ENCODE results near the gene HEXD.

The HEXD gene

DNA sequence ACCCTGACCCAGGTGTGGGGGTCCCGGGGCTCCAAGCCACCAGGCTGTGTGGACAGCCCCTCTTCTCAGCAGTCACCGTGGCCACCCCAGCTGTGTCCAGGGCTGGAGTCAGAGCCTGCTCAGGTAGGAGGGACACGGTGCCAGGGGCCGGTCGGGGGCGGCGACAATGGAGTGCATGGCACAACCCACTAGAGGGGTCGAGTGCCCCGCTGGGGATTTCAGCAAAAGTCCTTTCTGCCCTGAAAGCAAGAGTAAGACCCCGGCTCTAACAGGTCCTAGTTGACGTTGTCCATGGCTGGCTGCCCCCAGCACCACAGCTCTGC, 35.3 kb upstream of the HEXD start:
- DNase-seq (ENCODE audit: low read depth) = no peak

DNA sequence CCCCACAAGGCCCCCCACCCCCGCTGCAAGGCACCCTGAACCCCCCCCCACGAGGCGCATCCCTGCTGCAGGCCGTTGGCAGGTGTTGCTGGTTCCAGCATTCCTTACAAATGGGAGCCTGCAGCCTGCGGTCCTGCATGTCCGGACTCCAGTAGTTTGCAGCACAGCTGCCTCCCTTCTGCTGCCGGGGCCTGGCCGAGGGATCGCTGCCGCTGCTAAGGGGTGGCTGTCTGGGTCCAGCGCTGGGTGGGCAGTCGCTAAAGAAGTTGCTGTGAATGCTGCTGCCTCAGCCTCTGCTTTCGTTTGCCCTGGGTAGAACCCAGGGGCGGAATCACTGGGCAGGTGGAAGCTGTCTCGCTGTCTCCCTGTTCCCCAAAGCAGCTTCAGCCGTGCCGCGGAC, 34.7 kb upstream of the HEXD start:
- DNase-seq (ENCODE audit: low read depth) = no peak

DNA sequence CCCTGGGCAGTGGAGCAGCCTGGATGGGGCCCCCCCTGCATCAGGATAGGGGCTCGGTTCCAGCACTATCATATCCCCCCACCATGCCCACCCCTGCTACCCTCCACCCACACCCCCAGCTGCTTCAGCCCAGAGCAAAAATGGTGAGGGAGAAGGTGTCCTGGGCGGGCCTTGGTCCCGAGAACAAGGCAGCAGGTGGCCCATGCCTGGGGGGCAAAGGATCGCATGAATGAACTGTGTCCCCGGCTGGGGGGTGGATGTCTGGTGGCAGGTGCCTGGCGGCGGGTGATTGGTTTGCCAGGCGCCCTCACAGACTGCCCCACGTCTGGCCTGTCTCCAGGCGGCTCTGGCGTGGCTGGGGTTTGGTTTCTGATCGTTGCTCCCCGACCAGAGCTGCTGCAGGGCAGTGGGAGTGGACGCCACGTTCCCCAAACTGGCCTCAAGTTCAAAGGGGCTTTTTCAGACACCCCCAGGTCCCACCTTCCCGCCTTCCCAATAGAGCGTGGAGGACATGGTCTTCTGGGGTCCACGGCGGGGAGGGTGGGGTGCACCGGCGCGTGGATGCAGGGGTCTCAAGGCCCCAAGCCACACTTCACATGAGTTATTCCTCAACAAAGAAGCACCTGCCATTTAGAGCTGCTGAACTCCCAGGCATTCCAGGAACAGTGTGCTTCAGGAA, 34.0 kb upstream of the HEXD start:
- no peak for DNase-seq (ENCODE audit: low read depth)

DNA sequence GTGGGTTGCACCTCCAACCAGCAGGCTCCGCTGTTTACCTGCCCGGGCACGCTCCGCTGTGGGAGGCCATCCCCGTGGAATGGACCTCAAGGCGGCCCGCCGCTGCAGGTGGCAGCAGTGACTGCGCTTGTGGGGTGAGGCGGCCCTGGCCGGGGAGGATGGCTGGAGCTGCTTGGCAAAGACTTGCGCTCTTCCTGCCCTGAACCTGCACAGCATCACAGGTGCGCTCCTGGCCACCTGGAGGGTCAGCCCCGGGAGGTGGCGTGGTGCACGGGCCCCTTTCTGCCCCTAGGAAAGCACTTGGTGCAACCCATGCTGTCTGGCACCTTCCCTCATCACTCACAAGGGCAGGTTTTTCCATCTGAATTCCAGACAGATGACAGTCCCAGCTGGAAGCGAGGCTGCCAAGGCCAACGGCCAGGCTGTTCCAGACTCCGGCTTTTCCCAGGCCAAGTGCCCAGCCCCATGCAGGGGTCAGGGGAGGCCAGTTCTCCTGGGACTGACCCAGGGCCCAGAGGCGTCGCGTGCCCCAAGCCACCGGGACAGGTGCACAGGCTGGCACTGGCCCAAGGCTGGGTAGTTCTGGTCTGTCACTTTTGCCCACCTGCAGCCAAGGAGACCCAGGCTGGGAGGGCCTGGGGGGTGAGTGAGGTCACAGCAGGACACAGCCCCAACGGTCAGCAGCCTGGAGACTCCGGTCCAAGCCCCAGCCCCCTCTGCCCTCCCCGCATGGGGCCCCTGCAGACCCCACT, 33.2 kb upstream of the HEXD start:
- DNase-seq (ENCODE audit: low read depth) = no peak

DNA sequence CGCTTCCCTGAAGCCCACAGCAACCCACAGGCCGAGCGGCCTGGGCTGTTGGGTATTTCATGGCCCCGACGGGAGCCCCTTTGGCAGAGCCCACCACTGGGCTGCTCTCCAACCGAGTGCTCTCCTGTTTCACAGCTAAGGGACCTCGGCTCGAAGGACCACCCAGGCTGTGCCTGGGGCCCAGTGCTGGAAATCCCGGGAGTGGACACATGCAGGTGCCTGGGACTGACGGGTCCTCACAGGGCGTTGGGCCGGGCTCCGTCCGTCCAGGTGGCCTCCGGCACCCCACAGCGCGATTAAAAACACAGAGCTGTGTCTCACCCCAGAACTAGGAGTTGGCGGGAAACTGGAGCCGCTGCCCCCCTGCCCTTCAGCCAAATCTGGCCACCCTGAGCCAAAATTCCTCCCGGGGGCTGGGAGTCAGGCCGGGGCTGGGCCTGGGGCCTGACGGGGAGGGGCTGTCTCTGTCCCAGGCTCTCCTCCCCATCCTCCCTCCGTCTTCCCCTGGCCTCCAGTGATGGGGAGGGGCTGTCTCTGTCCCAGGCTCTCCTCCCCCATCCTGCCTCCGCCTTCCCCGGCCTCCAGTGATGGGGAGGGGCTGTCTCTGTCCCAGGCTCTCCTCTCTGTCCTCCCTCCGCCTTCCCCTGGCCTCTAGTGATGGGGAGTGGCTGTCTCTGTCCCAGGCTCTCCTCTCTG, 32.4 kb upstream of the HEXD start:
- no peak for DNase-seq (ENCODE audit: low read depth)

DNA sequence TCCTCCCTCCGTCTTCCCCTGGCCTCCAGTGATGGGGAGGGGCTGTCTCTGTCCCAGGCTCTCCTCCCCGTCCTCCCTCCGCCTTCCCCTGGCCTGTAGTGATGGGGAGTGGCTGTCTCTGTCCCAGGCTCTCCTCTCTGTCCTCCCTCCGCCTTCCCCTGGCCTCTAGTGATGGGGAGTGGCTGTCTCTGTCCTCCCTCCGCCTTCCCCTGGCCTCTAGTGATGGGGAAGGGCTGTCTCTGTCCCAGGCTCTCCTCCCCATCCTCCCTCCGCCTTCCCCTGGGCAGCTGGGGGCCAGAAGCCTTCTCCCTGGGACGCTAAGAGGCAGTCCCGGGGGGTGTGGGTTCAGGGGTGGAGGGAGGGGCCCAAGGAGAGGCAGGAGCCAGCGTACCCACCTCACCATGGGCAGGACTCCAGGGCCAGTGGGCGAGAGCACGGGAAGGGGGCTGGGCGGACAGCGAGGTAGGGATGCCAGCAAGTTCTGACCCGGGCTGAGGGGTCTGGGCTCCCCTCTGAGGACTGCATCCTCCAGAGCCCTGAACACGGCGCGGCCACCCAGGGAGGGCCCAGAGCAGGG, 31.8 kb upstream of the HEXD start:
- no peak for DNase-seq (ENCODE audit: low read depth)

DNA sequence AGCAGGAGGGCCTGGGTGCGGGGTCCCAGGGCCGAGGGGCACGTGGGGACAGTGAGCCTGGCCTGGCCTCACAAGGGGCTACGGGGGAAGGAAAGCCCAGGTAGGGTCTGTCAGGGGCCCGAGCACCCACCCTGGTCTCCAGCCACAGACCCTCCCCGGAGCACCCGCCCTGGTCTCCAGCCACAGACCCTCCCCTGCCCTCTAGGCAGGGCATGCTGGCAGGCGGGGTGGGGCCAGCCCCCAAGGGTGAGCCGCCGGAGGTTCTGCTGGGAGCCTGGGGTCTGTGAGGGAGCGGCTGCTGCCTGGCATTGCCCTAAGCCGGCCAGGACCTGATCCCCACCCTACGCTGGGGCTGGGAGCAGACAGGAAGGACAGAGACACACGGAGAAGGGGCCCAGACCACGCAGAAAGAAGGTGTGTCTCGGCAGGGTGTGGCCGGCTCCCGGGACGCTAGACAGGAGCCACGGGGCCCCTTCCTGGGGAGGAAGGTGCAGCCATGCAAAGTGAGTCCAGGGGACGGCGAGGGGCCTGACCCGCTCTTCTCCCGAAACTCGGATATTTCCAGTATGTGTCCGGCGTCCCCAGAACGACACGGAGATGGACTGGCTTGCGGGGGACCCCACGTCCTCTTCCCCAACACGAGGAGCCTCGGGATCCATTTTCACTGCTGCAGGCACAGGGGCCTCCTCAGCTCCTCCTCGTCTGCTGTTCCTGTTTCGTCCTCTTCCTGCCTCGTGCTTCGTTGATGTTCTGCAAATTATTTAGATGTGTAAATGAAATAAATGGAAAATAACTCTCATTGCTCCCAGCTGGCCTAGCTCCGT, 31.1 kb upstream of the HEXD start:
- DNase-seq (ENCODE audit: low read depth) = no peak

DNA sequence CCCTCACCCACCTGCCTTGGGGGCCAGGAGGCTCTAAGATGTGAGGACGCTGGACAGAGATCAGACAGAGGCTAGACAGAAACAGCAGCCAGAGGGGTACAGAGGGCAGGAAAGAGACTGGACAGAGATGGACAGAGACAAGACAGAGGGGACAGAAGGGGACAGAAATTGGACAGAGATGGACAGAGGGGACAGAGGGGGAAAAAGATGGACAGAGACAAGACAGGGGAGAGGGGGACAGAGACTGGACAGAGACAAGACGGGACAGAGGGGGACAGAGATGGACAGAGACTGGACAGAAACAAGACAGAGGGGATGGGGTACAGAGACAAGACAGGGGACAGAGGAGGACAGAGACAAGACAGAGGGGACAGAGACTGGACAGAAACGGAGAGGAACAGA, 30.4 kb upstream of the HEXD start:
- no peak for DNase-seq (ENCODE audit: low read depth)

DNA sequence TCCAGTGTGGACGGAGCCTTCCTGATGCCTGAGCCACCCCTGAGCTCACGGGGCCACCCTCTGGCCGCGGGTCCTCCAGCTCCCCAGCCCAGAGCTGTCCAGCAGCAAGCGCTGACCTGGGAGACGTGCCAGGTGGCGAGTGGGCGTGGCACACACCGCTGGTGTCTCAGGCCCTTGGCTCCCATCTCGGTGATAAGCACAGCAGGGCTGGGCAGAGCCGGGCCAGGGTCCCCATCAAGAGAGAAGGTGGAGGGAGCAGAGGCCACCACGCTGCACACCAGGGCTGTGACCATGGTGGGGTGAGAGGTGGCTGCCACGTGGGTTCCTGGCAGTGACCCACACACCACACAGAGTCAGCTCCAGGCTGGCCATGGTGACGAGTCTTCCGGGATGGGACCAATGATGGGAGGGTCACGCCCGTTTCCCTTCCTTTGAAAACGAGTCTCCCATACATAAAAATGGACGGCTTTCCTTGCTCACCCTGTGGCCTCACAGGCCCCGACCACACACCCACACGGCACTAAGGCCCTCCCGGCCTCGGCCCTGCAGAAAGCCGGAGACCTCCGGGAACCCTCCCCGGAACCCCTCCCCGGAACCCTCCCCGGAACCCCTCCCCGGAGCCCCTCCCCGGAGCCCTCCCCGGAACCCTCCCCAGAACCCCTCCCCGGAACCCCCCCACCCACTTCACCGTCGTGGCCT, 29.8 kb upstream of the HEXD start:
- DNase-seq (ENCODE audit: low read depth) = no peak

DNA sequence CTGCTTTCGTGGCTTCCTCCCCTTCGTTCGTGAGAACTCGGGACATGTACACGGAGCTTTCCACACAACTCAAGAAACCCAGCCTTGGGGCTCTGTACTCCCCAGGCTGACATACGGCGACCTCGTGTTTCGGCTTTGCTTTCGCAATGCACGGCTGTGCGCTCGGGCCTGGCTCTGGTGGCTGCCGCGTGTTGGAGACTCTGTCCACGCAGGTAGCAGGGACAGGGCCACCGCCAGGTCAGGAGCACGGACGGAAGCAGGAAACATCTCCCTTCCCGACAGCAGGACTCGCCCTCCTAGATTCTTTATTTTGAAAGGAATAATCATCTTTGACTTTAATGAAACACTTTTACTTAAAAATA, 29.2 kb upstream of the HEXD start:
- no peak for DNase-seq (ENCODE audit: low read depth)

DNA sequence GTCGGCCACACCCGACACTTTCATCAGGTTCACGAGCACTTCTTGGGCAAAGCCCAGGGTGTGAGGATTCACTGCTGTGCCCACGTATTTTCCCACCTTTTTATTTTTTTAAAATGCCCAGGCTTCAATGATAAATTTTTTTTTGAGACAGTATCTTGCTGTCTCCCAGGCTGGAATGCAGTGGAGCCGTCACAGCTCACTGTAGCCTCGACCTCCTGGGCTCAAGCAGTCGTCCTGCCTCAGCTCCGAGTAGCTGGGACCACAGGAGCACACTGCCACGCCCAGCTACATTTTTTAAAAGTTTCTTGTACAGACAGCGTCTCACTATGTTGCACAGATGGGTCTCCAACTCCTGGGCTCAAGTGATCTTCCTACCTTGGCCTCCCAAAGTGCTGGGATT, 28.8 kb upstream of the HEXD start:
- no peak for DNase-seq (ENCODE audit: low read depth)

DNA sequence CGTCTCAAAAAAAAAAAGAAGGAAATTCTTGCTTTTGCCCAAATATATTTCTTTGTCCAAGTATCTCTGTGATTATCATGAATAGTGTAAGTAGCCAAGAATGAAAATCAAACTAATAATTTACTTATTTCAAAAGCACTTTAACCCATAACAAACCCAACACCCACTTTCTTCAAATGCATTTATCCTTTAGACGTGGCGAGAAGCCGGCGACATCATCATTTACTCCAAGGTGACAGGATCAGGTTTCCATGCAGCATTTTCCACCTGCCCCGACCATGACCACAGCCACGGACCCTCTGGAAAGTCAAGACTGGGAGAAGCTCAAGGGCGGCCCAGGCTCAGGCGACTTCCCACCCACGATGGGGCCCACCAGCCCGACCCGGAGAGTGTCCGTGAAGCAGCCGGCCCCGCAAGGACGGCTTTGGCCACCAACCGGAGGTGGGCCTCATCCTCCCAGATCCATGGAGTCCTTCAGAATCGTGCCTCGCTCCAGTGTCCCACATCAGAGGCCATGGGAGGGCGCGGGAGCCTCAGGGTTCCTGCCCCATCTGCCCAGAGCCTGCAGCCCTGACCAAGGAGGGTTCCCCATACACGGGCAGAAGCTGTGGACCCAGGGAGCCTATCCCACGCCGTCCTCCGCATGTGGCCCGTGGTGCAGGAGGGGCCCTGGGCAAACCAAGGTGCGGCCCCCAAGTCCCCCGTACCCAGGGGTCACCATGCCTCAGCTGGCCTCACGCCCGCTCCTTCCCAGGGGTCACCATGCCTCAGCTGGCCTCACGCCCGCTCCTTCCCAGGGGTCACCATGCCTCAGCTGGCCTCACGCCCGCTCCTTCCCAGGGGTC, 27.9 kb upstream of the HEXD start:
- DNase-seq (ENCODE audit: low read depth) = no peak

DNA sequence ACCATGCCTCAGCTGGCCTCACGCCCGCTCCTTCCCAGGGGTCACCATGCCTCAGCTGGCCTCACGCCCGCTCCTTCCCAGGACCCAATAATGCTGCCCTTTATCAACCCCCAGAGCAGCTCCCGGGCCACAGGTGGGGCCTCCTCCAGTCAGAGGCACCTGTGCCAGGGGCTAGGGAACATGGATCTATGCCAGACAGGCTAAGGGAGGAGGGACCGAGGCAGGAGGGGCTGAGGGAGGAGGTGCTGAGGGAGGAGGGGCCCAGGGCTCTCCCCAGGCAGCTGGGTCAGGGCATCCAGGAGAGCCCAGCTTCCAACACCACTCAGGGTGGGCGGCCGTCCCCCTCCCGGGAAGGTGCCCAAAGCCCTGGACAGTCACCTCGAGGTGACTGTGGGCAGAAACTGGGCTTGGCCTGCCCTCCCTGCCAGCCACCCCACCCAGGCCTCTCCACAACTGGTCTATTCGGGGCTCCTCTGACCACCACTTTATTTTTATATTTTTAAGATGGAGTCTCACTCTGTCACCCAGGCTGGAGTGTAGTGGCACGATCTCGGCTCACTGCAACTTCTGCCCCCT, 27.2 kb upstream of the HEXD start:
- no peak for DNase-seq (ENCODE audit: low read depth)

DNA sequence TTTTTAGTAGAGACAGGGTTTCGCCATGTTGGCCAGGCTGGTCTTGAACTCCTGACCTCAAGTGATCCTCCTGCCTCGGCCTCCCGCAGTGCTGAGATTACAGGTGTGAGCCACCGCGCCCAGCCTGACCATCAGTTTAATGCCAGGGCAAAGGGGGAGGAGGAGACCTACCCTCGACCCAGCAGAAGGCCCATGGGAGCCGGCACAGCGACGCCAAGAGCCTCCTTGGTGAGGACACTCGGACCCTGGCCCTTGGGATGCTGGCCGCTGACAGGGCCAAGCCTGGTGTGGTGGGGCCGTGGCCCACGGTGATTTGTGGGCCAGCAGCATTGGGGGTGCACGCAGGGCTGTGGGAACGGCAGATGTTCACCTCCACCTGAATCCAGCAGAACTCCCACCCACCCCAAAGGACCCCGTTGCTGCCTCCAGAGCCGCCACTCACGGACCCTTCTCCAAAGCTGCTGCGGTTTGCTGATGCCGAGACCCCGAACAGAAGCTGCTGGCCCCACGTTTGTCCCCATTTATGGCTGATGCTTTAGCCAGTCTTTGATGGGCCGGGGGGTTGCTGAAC, 26.6 kb upstream of the HEXD start:
- no peak for DNase-seq (ENCODE audit: low read depth)

DNA sequence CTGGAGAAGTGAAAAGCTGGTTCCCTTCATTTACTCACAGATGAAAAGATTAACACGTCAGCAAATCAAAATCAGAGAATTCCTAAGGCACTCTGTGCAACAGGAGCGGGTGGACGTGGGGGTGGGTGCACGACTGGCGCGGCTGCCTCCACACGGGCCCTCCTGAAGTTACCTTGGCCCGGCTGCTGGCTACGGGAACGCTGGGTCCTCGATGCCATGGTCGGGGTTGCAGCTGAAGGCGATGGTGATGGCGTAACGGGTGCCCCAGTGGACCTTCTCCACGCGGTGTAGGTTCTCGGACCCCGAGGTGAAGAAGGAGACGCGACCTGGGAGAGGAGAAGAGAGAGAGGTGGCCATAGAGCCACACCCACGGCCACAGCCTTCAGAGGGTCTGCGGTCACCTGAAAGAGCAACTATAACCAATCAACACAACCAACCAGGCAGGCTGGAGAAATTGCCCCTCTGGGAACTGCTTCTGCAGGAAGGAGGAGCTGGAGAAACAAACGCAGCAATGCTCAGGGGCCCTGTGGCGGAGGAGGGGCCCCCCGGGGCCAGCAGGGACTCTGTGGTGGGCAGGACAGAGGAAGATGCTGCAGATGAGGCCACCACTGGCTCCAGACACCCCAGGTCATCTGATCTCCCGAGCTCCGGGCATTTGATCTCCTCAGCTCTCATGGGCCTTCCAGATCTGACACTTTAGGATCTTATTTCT, 25.8 kb upstream of the HEXD start:
- DNase-seq (ENCODE audit: low read depth) = no peak

DNA sequence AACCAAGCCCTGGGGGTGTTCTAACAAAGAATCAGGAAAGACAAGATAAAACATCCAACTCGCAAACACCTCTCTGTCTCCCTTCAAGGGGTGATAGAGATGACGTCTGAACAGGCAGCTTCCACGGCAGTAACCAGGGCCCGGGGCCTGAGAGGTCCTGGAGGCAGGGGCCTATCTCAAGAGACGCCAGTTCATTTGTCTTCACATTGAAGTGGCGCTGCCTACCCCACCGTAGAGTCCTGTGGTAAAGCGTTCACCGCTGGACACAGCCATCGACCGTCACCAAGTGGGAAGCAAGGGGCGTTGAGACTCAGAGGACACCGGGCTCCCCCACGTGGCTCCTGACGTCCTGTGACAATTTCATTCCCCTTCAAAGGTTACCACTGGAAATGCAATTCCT, 25.2 kb upstream of the HEXD start:
- DNase-seq (ENCODE audit: low read depth) = no peak

DNA sequence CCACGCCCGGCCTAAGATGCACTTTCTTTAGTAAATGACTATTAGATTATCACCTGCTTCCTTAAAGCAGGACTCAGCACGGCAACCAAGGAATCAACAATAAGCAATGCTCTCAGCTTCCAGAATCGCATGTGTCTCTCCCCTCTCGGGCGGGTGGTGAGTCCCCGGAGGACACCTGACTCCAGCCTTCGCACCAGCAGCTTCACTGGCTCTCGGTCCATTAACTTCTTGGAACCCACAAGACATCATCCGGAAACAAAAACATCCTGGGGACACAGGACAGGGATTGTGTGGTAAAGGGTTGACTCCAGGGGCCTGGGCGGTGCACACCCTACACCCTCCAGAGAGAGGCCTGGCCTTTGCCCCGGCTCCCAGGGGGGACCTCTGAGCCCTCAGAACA, 23.9 kb upstream of the HEXD start:
- DNase-seq (ENCODE audit: low read depth) = no peak

DNA sequence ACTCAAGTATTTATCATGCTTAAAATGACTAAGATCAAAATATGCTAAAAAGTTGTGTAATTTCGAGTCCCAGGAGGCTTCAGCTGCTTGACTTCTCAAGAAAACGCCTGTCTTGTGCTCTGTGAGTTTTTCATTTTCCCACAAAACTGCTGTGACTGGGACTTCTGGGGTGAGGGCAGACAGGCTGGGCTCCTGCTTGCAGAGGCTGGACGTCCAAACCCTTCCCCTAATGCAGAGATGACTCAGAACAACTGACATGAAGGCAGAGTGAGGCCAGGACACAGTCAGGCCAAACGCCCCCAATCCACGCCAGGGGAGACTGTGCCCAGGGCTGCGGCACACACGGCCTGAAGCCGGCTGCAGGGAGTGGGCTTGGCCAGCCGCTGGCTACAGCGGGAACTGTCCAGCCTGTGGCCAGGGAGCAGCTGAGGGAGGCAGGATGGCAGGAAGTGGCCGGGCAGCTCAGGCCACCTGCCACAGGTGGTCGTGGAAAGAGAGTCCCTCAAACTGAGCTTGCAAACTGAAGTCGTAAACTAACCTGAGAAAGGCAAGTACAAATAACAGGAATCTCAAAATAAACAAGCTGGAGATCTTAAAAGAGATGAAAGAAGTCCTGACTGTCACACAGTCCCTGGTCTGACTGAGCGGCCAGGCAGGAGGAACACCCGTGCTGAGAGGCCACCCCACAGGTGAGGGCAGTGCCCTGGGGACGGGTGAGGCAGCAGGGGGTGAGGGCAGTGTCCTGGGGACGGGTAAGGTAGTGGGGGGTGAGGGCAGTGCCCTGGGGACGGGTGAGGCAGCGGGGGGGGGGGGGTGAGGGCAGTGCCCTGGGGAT, 21.3 kb upstream of the HEXD start:
- DNase-seq (ENCODE audit: low read depth) = no peak
